Pons (tissue), 1 donor: Measurements from ENCODE around the gene CD52.
"Not testable (repeated sequence)": the region's sequence is repeated elsewhere in the genome, so short reads cannot be mapped to it uniquely, and the experiment has no call there.

Experiments
- DNase-seq: peaks from one replicate; pipeline ENCODE4 v3.0.0-alpha.2; 2016; ENCODE audit warnings: low spot score

The CD52 gene

GRCh38 chr1:26302733-26303405 is 14.9 kb upstream of the CD52 start:
- DNase-seq = no peak

GRCh38 chr1:26305667-26306289 is 12.0 kb upstream of the CD52 start:
- DNase-seq = no peak

- peak; percentile 69 for DNase-seq
These were observed 11.2 kb upstream of the CD52 start, which contains the start of gene UBXN11 for GRCh38 chr1:26306290-26307229. UBXN11 (minus strand) TSS chr1:26306636; CDS start chr1:26302883, 3,753 bp downstream.

- DNase-seq = no peak
These were observed 10.4 kb upstream of the CD52 start for GRCh38 chr1:26307363-26307781.

GRCh38 chr1:26307966-26308899 is 9.5 kb upstream of the CD52 start:
- not testable (repeated sequence) for DNase-seq

- DNase-seq = no peak
These were observed 3.3 kb upstream of the CD52 start for GRCh38 chr1:26314501-26314900.

- no peak for DNase-seq
These were observed 1.6 kb upstream of the CD52 start for GRCh38 chr1:26315874-26316850.

GRCh38 chr1:26317146-26317545 is 612 bp upstream of the CD52 start:
- DNase-seq = no peak

GRCh38 chr1:26318338-26319064 is 743 bp downstream of the CD52 start:
- DNase-seq = peak; percentile 56

GRCh38 chr1:26320896-26321295 is 3.1 kb downstream of the CD52 start:
- DNase-seq = no peak

GRCh38 chr1:26321315-26322041 is 3.7 kb downstream of the CD52 start:
- peak; percentile 88 for DNase-seq

- no peak for DNase-seq
These were observed 4.2 kb downstream of the CD52 start for GRCh38 chr1:26322042-26322331.

GRCh38 chr1:26323382-26323781 is 5.6 kb downstream of the CD52 start:
- DNase-seq = no peak

- DNase-seq = no peak
These were observed 6.8 kb downstream of the CD52 start for GRCh38 chr1:26324550-26324949.

GRCh38 chr1:26327956-26328362 is 10.2 kb downstream of the CD52 start:
- no peak for DNase-seq

- no peak for DNase-seq
These were observed 10.8 kb downstream of the CD52 start for GRCh38 chr1:26328597-26328996.

- DNase-seq = not testable (repeated sequence)
These were observed 11.6 kb downstream of the CD52 start for GRCh38 chr1:26329380-26329779.

GRCh38 chr1:26330276-26330675 is 12.5 kb downstream of the CD52 start:
- DNase-seq = no peak

GRCh38 chr1:26333312-26333711 is 15.6 kb downstream of the CD52 start:
- not testable (repeated sequence) for DNase-seq
